ENCODE measurements around the gene SS18L1.

- no peak for TF ChIP-seq CTCF (IDR thresholded peaks at IDR 0.05)
- TF ChIP-seq POLR2AphosphoS5 (IDR thresholded peaks at IDR 0.05), result no peak
- TF ChIP-seq POLR2A (IDR thresholded peaks at IDR 0.05), result no peak
Measured at GRCh38 chr20:62225026-62225425, 81.5 kb downstream of the SS18L1 start.
